Amniotic epithelial cell (primary cell): Measurements from ENCODE around the gene GSTM1.

Experiments
- DNase-seq: peaks from one replicate; pipeline ENCODE4 v3.0.0-alpha.2; 2010; ENCODE audit warnings: low read depth

The GSTM1 gene

DNA sequence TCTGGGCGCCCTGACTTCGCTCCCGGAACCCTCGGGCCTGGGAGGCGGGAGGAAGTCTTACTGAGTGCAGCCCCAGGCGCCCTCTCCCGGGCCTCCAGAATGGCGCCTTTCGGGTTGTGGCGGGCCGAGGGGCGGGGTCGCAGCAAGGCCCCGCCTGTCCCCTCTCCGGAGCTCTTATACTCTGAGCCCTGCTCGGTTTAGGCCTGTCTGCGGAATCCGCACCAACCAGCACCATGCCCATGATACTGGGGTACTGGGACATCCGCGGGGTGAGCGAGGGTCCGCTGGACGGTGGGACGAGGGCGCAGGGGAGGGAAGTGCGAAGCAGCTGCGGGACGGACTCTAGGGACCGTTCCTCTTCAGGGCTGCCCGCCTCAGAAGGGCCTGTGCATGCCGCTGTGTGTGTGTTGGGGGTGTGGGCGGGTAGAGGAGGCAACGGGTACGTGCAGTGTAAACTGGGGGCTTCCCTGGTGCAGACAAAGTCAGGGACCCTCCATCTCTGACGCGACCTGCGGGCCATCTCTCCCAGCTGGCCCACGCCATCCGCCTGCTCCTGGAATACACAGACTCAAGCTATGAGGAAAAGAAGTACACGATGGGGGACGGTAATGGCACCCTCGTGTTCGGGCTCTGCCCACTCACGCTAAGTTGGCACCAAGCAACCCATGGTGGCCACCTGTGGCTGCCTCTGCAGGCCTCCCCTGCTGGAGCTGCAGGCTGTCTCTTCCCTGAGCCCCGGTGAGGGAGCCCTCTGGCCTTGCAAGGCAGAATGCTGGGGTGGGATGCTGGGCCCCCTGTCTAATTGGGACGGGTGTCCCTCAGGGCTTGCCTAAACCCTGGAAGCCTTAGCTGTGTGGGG, at the start of gene GSTM1:
TSS of gene GSTM1 (plus strand) at position 177 of the 859 bp plus-strand sequence. CDS start at position 234, 57 bp downstream.
- peak; percentile 78 for DNase-seq

DNA sequence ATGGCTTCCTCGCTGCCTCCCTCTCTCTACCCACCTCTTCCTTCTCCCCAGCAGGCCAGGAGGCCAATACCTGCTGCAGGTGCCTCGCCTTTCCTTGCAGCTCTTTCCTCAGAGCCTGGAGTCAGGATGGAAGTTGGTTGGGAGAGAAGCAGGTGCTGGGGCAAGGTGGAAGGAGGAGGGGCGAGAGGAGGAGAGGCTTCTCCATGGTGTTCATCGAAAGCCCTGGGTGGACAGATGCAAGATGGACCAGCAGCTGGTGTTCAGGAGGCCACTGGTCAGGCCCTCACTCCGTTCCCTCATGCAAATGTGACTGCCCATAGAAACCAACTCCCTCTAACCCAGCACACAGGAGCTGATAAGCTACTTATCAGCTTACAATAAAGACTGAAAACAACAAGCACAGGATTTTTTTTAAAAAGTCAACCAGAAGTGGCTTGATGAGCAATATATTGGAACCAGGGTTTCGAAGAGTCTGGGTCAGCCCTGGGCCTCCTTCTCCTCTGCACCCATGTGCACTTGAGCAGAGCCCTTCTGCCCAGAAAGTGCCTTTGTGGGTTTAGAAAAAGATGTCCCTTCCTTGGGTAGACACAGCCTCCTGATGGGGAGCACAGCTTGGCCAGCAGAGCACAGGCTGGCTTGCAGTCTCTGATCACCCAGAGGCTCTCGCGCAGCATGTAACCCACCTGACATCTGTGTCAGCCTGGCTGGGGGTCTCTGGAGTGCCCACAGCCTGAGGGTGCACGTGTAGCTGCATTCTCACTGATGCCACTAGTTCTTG, 48.4 kb upstream of the GSTM1 start:
- DNase-seq = no peak

DNA sequence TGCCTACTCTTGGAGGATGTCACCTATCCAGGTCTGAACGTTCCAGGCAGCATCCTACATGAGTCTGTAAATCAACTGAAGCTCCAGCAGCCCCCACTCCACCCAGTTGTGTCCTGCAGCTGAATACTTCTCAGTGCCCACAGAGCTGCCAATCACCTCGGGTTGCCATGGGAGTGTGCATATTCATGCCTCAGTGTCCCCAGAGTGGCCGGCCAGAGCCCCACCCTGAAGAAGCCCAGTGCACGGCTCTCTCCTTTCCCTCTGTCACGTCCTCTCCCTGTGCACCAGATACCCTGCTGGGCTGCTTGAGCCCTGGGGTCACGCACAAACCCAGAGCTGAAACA, 47.8 kb upstream of the GSTM1 start:
- DNase-seq = no peak

DNA sequence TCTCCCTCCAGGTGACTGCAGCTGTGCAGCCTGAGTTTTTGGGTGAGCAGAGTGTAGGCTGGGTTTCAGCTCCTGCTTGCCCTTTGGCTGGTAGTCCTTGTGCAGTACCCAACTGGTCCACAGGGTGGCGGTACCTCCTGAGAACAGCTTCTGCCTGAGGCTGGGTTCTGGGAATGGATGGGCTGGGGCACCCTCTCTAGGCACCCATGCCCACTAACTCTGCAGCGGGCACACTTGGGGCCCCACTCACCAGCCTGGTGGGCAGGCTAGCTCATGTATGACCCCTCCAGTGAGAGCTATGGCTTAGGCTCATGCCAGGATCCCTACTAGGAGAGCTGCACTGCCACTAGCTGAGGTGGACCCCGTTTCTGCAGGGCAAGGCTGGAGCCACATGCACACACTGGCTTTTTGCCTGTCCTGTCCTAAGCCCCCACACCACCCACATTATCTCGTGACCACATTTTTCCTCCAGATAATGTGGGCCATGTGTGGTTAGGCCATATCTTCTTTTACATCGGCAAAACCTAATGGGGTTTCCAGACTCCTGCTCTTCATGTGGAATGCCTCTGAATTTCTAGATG, 47.2 kb upstream of the GSTM1 start:
- peak; percentile 70 for DNase-seq

DNA sequence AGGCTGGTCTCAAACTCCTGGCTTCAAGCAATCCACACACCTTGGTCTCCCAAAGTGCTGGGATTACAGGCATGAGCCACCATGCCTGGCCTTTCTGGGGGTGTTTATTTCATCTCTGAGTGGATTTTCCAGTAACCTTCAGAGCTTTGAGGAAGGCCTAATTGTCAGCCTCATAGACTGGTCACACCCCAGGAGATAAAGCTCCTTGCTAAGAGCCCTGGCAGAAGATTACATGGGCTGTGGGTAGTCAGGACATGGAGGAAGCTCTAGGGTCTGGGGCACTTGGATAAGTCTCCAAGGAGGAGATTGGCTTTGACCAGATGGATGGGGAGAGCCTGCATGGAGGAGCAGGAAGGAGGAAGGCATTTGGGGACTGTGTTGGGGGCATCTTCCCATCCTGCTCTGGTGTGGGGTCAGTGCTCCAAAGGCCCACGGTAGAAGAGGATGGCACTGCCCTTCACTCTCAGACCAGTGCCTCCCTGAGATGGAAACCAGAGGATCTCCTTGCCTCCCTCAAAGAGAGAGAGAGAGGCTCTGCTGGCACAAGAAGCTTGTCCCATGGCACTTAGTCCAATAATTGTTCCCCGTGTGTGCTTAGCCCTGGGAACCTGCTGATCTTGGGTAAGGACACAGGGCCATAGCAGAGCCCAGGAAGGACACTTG, 46.4 kb upstream of the GSTM1 start:
- DNase-seq = no peak

DNA sequence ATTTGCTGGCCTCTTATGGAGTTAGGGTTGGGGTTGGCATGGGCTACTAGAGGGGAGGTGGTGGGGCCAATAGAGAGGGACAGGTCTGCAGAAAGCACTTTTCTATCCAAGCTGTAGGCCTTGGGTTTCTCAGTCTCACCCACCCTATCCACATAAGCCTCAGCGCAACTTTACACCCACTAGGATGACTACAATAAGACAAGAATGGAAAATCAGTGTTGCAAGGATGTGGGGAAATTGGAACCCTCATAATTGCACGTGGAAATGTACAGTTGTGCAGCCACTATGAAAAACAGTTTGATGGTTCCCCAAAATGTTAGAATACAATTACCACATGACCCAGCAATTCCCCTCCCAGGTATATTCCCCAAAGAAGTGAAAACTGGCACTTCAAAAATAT, 45.8 kb upstream of the GSTM1 start:
- no peak for DNase-seq

DNA sequence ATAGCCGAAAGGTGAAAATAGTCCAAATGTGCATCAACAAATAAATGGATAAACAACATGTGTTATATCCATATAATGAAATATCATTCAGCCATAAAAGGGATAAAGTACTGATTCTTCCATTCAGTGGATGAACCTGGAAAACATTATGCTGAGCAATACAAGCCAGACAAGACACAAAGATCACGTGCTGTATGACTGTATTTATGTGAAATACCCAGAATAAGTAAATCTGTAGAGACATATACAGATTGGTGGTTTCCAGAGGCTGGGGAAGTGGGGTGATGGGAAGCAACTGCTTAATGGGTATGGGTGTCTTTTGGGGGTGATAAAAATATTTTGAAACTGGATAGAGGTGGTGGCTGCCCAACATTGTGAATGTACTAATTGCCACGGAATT, 45.0 kb upstream of the GSTM1 start:
- DNase-seq = peak; percentile 42

DNA sequence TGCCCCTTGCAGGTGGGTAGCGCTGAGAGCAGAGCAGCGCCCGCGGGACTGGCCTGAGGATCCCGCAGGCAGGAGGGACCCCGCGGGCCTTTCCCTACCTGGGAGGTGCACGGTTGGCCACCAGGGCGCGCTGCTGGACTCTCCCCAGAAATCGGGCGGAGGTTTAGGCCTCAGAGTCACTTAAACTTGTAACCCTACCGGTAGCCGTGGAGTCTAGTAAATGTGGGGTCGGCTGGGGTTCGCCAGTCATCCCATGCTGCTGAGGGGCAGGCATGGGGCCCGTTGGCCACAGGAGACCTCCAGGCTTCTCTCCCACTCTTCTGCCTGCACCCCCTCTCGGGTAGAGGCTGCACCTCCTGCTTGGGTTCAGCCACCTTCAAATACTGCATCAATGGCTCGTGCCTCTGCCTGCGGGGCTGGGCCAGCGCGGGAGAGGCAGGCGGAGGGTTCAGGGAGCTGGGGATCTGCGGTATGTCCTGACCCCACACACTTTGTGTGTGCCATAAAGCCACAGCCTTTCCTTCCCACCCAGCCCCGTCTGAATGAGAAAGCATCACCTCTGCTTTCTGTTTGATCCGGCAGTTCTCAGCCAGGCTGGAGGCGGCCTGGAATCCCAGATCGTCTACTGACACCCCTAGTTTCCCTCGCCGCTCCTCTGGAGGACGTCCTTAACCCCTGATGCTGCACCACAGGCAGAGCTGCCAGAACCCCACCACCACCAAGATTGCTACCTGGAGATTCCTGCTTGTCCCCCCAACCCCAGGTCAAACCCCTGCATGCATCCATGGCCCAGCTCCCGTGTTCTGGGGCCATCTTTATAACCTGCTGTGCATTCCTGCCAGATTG, 44.0 kb upstream of the GSTM1 start:
- DNase-seq = peak; percentile 55

DNA sequence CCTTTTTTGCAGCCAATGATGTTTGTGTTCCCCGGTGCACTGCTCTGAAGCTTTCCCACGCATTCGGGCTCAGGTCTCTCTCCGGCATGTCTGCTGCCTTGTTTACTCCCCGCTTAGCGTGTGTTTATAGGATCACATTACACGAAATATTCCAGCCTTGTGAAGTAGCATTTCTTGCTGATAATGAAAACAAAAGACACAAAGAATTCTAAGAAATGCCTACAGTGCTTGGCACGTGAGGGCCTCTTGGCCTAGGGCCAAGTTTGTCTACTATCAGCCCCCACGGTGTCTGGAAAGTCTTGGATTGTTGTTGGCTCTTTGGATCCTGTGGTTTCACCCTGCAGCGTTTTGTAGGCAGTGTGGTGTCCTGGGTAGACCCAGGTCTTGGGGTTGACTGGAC, 42.9 kb upstream of the GSTM1 start:
- DNase-seq = peak; percentile 47

DNA sequence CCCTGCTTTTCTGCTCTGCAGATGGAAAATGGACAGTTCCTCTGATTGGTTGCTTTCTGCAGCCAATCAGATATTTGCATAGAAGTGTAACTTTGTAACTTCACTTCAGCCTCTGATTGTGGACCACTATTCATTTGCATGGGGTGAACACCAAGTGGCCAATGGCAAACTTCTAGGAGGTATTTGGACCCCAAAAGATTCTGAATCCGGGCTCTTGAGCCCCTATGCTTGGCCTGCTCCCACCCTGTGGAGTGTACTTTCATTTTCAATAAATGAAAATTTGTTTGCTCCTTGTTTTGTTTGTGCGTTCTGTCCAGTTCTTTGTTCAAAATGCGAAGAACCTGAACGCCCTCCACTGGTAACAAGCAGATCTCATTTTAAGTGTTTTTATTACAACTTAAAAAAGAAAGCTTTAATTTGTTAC, 38.1 kb upstream of the GSTM1 start:
- DNase-seq = peak; percentile 57

DNA sequence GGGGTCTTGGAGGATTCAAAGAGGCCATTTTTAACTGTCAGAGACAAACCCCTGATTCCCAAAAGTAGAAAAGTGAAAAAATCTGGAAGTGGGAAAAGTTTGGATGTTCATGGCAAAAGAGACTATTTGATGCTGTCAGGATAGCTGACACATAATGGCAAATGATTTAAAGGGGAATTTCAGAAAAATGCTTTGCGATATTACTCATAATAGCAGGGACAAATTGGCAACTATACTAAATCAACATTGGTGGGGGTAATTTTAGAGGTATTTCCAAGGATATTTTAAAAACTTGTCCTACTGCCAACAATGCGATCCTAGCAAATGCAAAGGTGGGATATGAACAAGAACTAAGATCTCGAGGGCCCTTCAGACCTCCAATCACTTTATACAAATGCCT, 37.0 kb upstream of the GSTM1 start:
- no peak for DNase-seq

DNA sequence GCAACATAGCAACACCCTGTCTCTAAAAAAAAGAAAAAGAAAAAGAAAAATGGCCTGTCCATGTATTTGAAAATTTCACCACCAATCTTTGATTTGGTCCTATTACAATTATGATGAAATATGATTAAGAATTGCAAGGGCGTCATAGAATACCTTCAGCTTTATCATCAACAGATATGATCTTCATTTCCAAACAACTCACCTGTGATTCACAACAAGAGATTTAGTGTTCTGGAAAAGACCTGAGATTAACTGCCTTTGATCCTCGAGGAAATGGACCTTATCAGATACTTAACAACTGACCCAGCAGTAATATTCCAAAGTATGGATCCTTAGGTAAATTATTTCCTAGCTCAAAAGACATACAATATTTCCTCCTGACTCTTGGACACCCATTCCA, 35.2 kb upstream of the GSTM1 start:
- DNase-seq = no peak

DNA sequence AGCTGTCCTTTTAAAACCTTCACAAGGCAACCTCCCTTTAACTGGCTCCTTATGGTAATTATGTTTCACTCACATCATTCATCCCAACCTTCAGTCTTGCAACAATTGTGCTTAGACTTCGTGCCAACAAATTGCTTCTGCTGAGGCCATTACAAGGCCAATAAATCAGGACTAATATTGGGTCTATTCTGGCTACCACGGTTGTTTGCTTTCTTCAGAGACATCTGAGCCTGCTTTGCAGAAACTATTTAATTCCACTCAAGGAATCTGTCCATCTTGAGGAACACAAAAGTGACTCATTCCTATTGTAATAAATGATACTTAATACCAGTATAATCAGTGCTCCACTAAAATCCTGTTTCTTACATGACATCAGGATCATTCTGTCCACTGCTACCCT, 34.3 kb upstream of the GSTM1 start:
- DNase-seq = no peak

DNA sequence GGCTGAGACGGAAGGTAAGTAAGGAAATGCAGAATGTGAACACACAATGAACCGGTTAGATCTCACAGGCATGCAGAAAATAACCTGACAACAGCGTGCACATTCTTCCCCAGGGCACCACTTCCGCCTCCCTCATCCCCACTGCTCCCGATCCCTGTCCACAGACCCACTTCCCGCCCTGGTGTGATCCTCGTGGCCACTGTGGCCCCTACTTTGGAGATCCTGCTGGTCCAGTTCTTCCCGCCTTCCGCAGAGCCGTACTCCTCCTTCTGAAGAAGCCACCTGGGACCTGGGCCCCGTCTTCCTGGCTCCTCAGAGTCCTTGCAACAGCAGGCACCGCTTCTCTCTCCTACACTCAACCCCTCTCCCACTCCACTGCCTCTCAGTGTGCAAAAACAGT, 33.1 kb upstream of the GSTM1 start:
- no peak for DNase-seq

DNA sequence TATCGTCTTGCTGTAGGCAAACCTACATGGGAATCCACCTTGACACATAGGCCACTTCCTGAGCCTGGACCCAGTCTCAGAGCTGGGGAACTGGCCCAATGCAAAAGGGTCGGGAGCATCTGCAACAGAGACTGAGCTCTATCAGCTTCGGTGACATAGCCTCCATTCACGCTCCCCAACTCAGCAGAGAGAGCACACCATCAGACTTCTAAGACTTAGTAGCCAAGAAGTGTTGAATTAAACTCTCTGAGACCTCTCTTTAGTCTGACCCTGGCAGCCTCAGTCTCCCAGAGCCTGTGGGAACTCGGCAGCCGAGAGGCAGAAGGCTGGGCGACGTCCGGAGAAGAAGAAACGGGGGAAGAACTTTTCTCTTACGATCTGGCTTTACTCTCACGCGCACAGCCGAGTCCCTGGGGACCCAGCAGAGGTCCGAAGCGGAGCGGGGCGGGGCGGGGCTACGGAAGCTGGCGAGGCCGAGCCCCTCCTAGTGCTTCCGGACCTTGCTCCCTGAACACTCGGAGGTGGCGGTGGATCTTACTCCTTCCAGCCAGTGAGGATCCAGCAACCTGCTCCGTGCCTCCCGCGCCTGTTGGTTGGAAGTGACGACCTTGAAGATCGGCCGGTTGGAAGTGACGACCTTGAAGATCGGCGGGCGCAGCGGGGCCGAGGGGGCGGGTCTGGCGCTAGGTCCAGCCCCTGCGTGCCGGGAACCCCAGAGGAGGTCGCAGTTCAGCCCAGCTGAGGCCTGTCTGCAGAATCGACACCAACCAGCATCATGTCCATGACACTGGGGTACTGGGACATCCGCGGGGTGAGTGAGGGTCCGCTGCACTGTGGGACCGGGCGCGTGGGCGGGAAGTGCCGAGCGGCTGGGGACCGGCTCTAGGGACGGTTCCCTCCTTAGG, 31.8 kb upstream of the GSTM1 start, which contains the start of gene GSTM4:
TSS of gene GSTM4 (plus strand) at position 485 of the 905 bp plus-strand sequence. CDS start at position 776, 291 bp downstream.
- DNase-seq = peak; percentile 73

DNA sequence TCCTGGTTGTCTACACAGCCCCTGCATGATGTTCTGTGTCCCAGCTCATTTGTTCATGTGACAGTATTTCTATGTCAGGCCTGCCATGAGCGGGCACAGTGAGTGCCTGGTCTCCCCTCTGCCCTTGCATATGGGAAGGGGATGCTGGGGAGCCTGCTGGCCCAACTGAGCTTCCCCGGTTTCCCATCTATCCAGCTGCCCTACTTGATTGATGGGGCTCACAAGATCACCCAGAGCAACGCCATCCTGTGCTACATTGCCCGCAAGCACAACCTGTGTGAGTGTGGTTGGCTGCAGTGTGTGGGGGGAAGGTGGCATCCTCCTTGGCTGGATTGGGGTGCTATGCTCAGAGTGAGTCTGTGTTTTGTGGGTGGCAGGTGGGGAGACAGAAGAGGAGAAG, 30.2 kb upstream of the GSTM1 start:
- no peak for DNase-seq

DNA sequence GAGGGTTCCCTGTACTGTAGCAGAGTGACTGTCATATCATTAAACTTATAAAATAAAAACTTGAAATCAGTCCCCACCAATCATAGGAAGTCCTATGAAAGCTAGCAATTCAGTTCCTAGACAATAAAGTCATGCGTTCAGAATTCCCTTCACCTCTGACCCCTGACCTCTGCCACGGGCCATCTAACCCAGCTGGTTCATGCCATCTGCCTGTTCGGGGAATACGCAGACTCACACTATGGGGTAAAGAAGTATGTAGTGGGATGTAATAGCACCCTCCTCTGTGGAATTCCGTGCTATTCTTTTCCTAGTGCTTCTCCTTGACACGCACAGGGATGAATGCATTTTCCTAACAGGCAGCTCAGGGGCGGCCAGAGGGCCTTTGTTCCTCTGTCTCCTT, 29.6 kb upstream of the GSTM1 start:
- no peak for DNase-seq

DNA sequence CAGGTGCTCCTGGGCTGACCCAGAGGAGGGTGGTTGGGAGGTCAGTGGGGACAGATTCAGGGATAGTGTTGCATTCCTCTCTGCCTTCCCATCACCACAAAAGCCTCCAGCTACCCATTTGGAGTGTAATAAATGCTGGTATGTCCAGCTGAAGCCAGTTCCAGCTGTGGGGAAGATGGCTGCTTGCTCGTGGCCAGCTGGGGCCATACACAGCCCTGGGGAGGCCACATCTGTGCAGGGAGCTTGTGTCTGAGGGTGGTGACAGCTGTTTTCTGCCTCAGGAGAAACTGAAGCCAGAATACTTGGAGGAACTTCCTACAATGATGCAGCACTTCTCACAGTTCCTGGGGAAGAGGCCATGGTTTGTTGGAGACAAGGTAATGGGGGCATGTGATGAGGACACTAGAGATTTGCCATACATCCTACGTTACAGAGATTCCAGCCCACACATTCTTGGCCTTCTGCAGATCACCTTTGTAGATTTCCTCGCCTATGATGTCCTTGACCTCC, 29.0 kb upstream of the GSTM1 start:
- DNase-seq = no peak

DNA sequence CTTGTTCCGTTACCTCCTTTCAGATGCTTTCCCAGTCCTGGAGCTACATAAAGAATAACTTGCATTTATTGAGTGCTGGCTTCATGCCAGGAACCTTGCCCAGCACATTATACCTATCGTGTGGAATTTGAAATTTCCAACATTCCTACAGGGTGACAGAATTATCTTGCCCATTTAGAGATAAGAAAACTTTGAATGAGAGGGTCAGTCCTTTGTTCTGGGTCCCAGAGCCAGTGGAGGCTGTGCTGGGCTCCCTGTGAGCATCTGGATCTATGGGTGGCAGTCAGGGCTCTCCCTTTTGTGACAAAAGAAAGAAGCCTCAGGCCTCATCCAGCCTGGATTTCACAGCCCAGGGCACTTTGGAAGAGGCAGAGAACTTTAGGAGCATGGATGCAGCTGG, 28.5 kb upstream of the GSTM1 start:
- DNase-seq = no peak
